Mucosa of descending colon (tissue), 3 donors: ENCODE results near the gene MYL11. TPM values are rescaled to one million over a fixed set of nuclear protein-coding genes. Genes with fewer than 3 reads are reported as not detected.

Experiments
- ATAC-seq: fragments of 200-7000 bp; cut with Tn5 transposase; one replicate; pipeline ENCODE4 v1.9.1; 2020; ENCODE audit warnings: mild to moderate bottlenecking, moderate library complexity
- DNase-seq, 3 donors: peaks; one replicate each; pipeline ENCODE4 v3.0.0-alpha.2; 2020
- H3K36me3 ChIP-seq: fragments of 200-600 bp; one replicate; pipeline ENCODE4 v1.8.0; 2021; ENCODE audit warnings: low read depth, mild to moderate bottlenecking
- H3K4me1 ChIP-seq: fragments of 200-600 bp; one replicate; pipeline ENCODE4 v1.8.0; 2021; ENCODE audit warnings: low read depth, mild to moderate bottlenecking
- H3K4me3 ChIP-seq: fragments of 200-600 bp; one replicate; pipeline ENCODE4 v1.8.0; 2021; ENCODE audit warnings: mild to moderate bottlenecking
- H3K9me3 ChIP-seq: fragments of 200-600 bp; one replicate; pipeline ENCODE4 v1.8.0; 2021; ENCODE audit warnings: mild to moderate bottlenecking
- CTCF ChIP-seq: fragments of 200-600 bp; IDR thresholded peaks from one replicate; pipeline ENCODE4 v1.8.0; 2022; ENCODE audit warnings: antibody characterized with exemption, mild to moderate bottlenecking
- intact Hi-C, 2 donors: fragments of 100-400 bp; cut with DNase I in 1 of 2; cut with micrococcal nuclease in 1 of 2; formaldehyde crosslinking; loops; one replicate each; pipeline versions ENCODE4 v1.11.0 to v1.11.1; 2022; cut with DNase I, micrococcal nuclease
- total RNA-seq, 3 donors: library from RNA; stranded (reverse); fragmentation: NEBNext Ultra II Directional in 2 of 3; extraction: Animal tissue kit (Norgen Biotek cat#: 25700) in 2 of 3; gene quantifications; one replicate each; pipeline versions ENCODE4 v1.2.1 to v1.2.4, GENCODE V29; 2021 to 2023
- donor health status: DM: no; HTN: no; CAD: no; lungs with moderate emphysema.
- donor health status: DM: no; HTN: no; CAD: no.
- donor health status: DM: no; HTN: yes; CAD: no.

MYL11 gene
- total RNA-seq, 3 donors from 2014 or later: 1.1 to 1.6 TPM; not detected in 1

- Histone ChIP-seq H3K9me3 (no peaks in the 10 kb centered on the region), H3K4me3 (peak overlapping the region; percentile 75), H3K36me3 (peaks cover 4% of the 10 kb centered on the region), H3K4me1 (peaks cover 16% of the 10 kb centered on the region)
- ATAC-seq (no peak), DNase-seq (peak in 2 of 3 donors; percentile 61 to 73)
- TF ChIP-seq CTCF: no peak
- intact Hi-C loops: no loop called here
Measured at GRCh38 chr16:30369091-30369937, 5.3 kb upstream of the MYL11 start.

GRCh38 chr16:30369938-30370455, 4.6 kb upstream of the MYL11 start:
- peaks cover 16% of the 10 kb centered on the region for H3K4me1 ChIP-seq
- ATAC-seq (no peak), DNase-seq (no peak)
- no peaks in the 10 kb centered on the region for H3K9me3 ChIP-seq
- intact Hi-C loops: no loop called here
- TF ChIP-seq CTCF: peak; percentile 3
- H3K4me3 ChIP-seq: peak overlapping the region; percentile 75
- peaks cover 4% of the 10 kb centered on the region for H3K36me3 ChIP-seq

GRCh38 chr16:30370456-30371247, 4.0 kb upstream of the MYL11 start, which contains the start of gene TBC1D10B:
TSS of gene TBC1D10B (minus strand) at chr16:30370494. CDS start at chr16:30370183, 311 bp downstream.
- intact Hi-C loops: no loop called here
- ATAC-seq (peak; percentile 87), DNase-seq (peak; percentile 99 to 100 (median 99))
- peaks cover 16% of the 10 kb centered on the region for H3K4me1 ChIP-seq
- no peaks in the 10 kb centered on the region for H3K9me3 ChIP-seq
- no peak for TF ChIP-seq CTCF
- H3K36me3 ChIP-seq: peaks cover 4% of the 10 kb centered on the region
- H3K4me3 ChIP-seq: peak within 1 kb of the TSS; percentile 75

- peaks cover 16% of the 10 kb centered on the region for H3K4me1 ChIP-seq
- no peak for TF ChIP-seq CTCF
Measured at GRCh38 chr16:30371248-30371816, 3.3 kb upstream of the MYL11 start.

GRCh38 chr16:30372038-30372712, 2.4 kb upstream of the MYL11 start:
- intact Hi-C loops: no loop called here
- DNase-seq: no peak
- Histone ChIP-seq H3K36me3 (peaks cover 4% of the 10 kb centered on the region), H3K4me3 (no peak overlapping the region), H3K9me3 (no peaks in the 10 kb centered on the region), H3K4me1 (peaks cover 17% of the 10 kb centered on the region)
- no peak for ATAC-seq
- no peak for TF ChIP-seq CTCF

More at GRCh38 chr16:30371248-30371816, 3.3 kb upstream of the MYL11 start:
- peaks cover 4% of the 10 kb centered on the region for H3K36me3 ChIP-seq
- no peaks in the 10 kb centered on the region for H3K9me3 ChIP-seq
- DNase-seq: no peak
- no peak for ATAC-seq
- intact Hi-C loops: no loop called here
- H3K4me3 ChIP-seq: peak overlapping the region; percentile 75
